Thyroid gland (tissue), 4 donors: Measurements from ENCODE around the gene CACNB4.

Source experiments
- POLR2A ChIP-seq, 2 donors: fragments of 450-650 bp; IDR thresholded peaks; one replicate each; pipeline ENCODE4 v1.6.1; 2017; ENCODE audit warnings: antibody characterized with exemption in 2 of 2, mild to moderate bottlenecking in 2 of 2, moderate library complexity in 1 of 2
- TF ChIP-seq, protein P1 (sequence below), 6 experiments: fragments of 200-600 bp in 3 of 6; fragments of 450-650 bp in 3 of 6; sonication (generic) in 3 of 6; IDR thresholded peaks; one replicate each; pipeline ENCODE4 v1.5.1; 2016 to 2019; ENCODE audit warnings: antibody characterized with exemption in 6 of 6, mild to moderate bottlenecking in 2 of 6, inconsistent platforms in 1 of 6, moderate library complexity in 1 of 6

DNA sequence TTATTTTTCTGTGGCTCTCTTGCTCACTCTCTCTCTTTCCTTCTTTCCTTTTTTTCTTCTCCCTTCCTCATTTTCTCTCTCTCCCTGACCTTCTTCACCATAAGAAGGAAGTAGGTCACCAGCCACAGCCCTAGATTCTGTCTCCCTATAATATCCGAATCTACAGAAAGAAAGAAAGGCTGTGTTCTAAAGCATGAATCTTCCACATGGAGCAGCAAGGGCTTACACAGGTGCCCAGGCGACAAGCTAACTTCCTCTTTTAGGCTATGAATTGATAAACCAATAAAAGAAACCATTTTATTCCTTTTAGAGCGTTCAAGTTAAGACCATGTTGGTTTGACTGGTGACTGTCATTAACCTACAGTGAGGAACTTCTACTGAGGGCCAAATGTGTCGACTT lies 49.3 kb downstream of the CACNB4 start:
- TF ChIP-seq, protein P1, sequence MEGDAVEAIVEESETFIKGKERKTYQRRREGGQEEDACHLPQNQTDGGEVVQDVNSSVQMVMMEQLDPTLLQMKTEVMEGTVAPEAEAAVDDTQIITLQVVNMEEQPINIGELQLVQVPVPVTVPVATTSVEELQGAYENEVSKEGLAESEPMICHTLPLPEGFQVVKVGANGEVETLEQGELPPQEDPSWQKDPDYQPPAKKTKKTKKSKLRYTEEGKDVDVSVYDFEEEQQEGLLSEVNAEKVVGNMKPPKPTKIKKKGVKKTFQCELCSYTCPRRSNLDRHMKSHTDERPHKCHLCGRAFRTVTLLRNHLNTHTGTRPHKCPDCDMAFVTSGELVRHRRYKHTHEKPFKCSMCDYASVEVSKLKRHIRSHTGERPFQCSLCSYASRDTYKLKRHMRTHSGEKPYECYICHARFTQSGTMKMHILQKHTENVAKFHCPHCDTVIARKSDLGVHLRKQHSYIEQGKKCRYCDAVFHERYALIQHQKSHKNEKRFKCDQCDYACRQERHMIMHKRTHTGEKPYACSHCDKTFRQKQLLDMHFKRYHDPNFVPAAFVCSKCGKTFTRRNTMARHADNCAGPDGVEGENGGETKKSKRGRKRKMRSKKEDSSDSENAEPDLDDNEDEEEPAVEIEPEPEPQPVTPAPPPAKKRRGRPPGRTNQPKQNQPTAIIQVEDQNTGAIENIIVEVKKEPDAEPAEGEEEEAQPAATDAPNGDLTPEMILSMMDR (IDR thresholded peaks at IDR 0.05) = no peak
- TF ChIP-seq POLR2A (IDR thresholded peaks at IDR 0.05) = no peak
